ENCODE data around the gene NDUFB7. TPM values are rescaled to one million over a fixed set of nuclear protein-coding genes. Genes with fewer than 3 reads are reported as not detected.

The NDUFB7 gene
- total RNA-seq, 1 donor from 2014 or later, result 363 TPM

DNA sequence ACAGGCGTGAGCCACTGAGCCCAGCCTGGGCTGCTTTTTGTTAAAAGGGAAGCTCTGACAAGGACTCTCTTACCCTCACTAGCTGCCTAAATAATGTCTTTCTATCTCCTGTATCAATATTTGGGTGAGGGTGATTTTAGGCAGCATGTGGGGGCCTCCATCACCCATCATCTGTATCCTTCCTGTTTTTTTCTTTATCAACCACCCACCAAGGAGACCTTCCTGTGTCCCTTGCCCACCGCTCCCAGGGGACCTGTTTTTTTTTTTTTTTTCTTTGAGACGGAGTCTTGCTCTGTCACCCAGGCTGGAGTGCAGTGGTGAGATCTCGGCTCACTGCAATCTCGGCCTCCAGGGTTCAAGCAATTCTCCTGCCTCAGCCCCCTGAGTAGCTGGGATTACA, 5.4 kb upstream of the NDUFB7 start:
- no peak for DNase-seq (ENCODE audit: low read depth)
- H3K4me3 ChIP-seq (ENCODE audit: low read depth, low read length), result no peak overlapping the region
- H3K36me3 ChIP-seq (ENCODE audit: control insufficient read depth, insufficient read depth, low read length), result no peaks in the 10 kb centered on the region
- H3K27me3 ChIP-seq (ENCODE audit: control insufficient read depth, insufficient read depth, low read length), result no peaks in the 10 kb centered on the region
- TF ChIP-seq, protein P1, sequence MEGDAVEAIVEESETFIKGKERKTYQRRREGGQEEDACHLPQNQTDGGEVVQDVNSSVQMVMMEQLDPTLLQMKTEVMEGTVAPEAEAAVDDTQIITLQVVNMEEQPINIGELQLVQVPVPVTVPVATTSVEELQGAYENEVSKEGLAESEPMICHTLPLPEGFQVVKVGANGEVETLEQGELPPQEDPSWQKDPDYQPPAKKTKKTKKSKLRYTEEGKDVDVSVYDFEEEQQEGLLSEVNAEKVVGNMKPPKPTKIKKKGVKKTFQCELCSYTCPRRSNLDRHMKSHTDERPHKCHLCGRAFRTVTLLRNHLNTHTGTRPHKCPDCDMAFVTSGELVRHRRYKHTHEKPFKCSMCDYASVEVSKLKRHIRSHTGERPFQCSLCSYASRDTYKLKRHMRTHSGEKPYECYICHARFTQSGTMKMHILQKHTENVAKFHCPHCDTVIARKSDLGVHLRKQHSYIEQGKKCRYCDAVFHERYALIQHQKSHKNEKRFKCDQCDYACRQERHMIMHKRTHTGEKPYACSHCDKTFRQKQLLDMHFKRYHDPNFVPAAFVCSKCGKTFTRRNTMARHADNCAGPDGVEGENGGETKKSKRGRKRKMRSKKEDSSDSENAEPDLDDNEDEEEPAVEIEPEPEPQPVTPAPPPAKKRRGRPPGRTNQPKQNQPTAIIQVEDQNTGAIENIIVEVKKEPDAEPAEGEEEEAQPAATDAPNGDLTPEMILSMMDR (IDR thresholded peaks at IDR 0.05; ENCODE audit: insufficient read depth, low read length, poor library complexity, severe bottlenecking), result no peak

DNA sequence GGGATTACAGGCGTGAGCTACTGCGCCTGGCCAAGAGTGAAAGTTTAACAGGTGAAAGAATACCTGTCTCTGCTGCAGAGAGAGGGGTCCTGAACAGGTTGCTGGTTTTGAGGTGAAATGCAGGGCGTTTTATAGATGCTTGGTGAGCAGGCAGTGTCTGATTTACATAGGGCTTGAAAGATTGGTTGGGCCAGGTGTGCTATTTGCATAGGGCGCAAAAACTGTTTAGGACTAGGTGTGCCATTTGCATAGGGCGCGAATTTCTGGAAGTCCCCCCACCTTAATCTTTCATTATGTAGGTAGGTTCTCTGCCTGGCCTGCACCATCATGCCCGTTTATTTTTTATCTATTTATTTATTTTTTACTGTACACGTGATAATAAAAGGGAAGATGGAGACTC, 4.5 kb upstream of the NDUFB7 start:
- no peak overlapping the region for H3K4me3 ChIP-seq (ENCODE audit: low read depth, low read length)
- no peaks in the 10 kb centered on the region for H3K27me3 ChIP-seq (ENCODE audit: control insufficient read depth, insufficient read depth, low read length)
- no peak for DNase-seq (ENCODE audit: low read depth)
- TF ChIP-seq, protein P1 (IDR thresholded peaks at IDR 0.05; ENCODE audit: insufficient read depth, low read length, poor library complexity, severe bottlenecking), result no peak
- no peaks in the 10 kb centered on the region for H3K36me3 ChIP-seq (ENCODE audit: control insufficient read depth, insufficient read depth, low read length)

DNA sequence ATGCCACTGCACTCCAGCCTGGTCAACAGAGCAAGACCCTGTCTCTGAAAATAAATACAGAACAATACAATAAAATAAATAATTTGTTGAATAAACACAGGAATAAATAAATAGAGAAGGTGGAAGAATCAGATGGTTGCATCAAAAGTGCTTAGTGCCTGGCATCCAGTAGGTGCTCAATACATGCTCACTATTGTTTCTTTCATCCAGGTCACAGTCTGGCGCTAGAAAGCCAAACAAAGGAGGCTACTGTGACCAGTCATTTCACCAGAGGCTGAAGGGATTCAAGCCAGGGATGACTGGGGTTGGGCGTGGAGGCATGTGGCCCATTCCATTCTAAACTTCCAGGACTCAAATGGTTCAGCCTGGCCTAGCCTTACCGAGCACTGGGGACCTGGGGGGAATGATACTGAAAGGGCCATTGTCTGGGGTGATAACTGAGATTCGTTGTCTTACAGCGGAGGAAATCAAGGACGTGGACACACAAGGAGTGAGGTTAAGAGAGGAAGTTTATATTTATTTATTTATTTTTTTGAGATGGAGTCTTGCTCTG, 3.6 kb upstream of the NDUFB7 start:
- H3K36me3 ChIP-seq (ENCODE audit: control insufficient read depth, insufficient read depth, low read length), result no peaks in the 10 kb centered on the region
- H3K27me3 ChIP-seq (ENCODE audit: control insufficient read depth, insufficient read depth, low read length), result no peaks in the 10 kb centered on the region
- TF ChIP-seq, protein P1 (IDR thresholded peaks at IDR 0.05; ENCODE audit: insufficient read depth, low read length, poor library complexity, severe bottlenecking), result no peak
- no peak overlapping the region for H3K4me3 ChIP-seq (ENCODE audit: low read depth, low read length)
- no peak for DNase-seq (ENCODE audit: low read depth)

DNA sequence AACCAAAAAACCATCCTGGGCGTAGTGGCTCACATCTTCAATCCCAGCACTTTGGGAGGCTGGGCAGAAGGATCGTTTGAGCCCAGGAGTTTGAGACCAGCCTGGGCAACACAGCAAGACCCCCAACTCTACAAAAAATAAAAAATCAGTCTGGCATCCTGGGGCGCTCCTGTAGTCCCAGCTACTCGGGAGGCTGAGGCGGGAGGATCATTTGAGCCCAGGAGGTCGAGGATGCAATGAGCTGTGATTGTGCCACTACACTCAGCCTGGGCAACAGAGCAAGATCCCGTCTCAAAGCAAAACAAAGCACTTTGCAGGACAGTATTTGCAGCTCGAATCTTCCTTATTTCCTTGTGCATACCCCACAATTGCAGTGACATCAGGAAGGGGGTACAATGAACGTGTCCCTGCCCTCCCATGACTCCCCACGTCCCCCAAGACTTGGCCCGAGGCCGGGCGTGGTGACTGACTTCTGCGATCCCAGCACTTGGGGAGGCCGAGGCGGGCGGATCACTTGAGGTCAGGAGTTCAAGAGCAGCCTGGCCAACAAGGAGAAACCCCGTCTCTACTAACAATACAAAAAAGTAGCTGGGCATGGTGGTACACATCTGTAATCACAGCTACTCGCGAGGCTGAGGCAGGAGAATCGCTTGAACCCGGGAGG, 870 bp downstream of the NDUFB7 start:
- TF ChIP-seq, protein P1 (IDR thresholded peaks at IDR 0.05; ENCODE audit: insufficient read depth, low read length, poor library complexity, severe bottlenecking), result no peak
- H3K27me3 ChIP-seq (ENCODE audit: control insufficient read depth, insufficient read depth, low read length), result no peaks in the 10 kb centered on the region
- no peak for DNase-seq (ENCODE audit: low read depth)
- H3K4me3 ChIP-seq (ENCODE audit: low read depth, low read length), result peak overlapping the region; percentile 87
- no peaks in the 10 kb centered on the region for H3K36me3 ChIP-seq (ENCODE audit: control insufficient read depth, insufficient read depth, low read length)

DNA sequence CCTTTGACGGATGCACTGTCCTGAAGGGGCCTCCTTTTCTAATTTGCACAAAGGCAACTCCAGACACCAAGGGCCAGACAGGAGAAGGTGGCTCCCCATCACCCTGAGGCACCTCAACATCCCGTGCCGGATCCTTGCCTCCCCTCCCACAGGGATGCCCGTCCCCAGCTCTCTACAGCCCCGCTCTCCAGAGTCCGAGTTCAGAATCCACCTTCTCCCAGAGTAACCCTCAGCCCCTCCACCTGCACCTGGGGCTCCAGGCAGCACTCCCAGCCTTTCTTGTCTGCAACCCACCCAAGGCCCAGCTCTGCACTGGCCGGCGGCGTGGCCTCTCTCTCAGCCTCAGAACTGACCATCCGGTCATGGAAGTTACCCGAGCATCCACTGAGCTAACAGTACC, 4.8 kb downstream of the NDUFB7 start:
- no peaks in the 10 kb centered on the region for H3K27me3 ChIP-seq (ENCODE audit: control insufficient read depth, insufficient read depth, low read length)
- TF ChIP-seq, protein P1 (IDR thresholded peaks at IDR 0.05; ENCODE audit: insufficient read depth, low read length, poor library complexity, severe bottlenecking), result no peak
- no peak overlapping the region for H3K4me3 ChIP-seq (ENCODE audit: low read depth, low read length)
- DNase-seq (ENCODE audit: low read depth), result no peak
- H3K36me3 ChIP-seq (ENCODE audit: control insufficient read depth, insufficient read depth, low read length), result no peaks in the 10 kb centered on the region

DNA sequence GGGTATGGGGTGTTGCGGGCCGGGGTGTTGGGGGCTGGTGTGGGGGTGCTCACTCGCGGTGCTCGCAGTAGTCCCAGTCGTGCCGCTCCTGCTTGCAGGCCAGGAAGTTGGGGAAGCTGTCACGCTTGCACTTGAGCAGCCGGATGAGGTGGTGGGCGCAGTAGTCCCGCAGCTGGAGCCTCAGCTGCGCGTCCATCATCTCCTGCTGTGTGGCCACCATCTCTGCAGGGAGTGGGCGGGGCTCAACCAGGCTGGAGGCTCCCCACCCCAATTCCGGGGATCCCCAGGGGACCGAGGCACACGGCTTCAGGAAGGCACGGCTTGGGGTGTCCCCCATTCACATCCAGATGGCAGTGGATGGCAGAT, 5.2 kb downstream of the NDUFB7 start:
- Histone ChIP-seq H3K27me3 (ENCODE audit: control insufficient read depth, insufficient read depth, low read length) (no peaks in the 10 kb centered on the region), H3K4me3 (ENCODE audit: low read depth, low read length) (no peak overlapping the region), H3K36me3 (ENCODE audit: control insufficient read depth, insufficient read depth, low read length) (no peaks in the 10 kb centered on the region)
- TF ChIP-seq, protein P1 (IDR thresholded peaks at IDR 0.05; ENCODE audit: insufficient read depth, low read length, poor library complexity, severe bottlenecking), result no peak
- no peak for DNase-seq (ENCODE audit: low read depth)
